ENCODE measurements around the gene PPIA.

The PPIA gene

DNA sequence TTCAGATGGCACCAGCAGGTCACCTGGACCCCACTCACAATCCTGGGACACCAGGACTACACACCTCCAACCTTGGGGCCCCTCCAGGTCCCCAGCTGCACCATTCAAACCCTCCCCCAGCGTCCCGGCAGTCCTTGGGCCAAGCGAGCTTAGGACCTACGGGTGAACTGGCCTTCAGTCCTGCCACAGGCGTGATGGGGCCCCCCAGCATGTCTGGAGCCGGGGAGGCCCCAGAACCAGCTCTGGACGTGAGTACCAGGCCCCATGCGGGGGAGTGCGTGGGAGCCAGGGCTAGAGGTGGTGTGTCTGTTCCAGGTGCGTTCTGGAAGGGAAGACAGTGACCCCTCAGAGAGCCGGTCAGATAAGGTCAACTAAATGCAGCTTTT, 30.1 kb upstream of the PPIA start:
- H3K9ac ChIP-seq (ENCODE audit: low read length) = no peak overlapping the region
- H3K36me3 ChIP-seq (ENCODE audit: insufficient read depth, low read length) = peaks cover 74% of the 10 kb centered on the region
- H3K27me3 ChIP-seq (ENCODE audit: insufficient read depth, low read length) = no peaks in the 10 kb centered on the region
- H3K4me1 ChIP-seq (ENCODE audit: insufficient read depth, low read length, severe bottlenecking) = peaks cover 34% of the 10 kb centered on the region
- H3K27ac ChIP-seq (ENCODE audit: low read depth, low read length, poor library complexity, severe bottlenecking) = no peak overlapping the region
- no peaks in the 10 kb centered on the region for H4K20me1 ChIP-seq (ENCODE audit: insufficient read depth, low read length)
- no peaks in the 10 kb centered on the region for H3K79me2 ChIP-seq (ENCODE audit: insufficient read depth, low read length)
- H3K4me3 ChIP-seq (ENCODE audit: low read depth, low read length, poor library complexity, severe bottlenecking) = no peak overlapping the region
- no peak for TF ChIP-seq EZH2 (IDR thresholded peaks at IDR 0.05; ENCODE audit: borderline replicate concordance, low read length)
- TF ChIP-seq, protein P1, sequence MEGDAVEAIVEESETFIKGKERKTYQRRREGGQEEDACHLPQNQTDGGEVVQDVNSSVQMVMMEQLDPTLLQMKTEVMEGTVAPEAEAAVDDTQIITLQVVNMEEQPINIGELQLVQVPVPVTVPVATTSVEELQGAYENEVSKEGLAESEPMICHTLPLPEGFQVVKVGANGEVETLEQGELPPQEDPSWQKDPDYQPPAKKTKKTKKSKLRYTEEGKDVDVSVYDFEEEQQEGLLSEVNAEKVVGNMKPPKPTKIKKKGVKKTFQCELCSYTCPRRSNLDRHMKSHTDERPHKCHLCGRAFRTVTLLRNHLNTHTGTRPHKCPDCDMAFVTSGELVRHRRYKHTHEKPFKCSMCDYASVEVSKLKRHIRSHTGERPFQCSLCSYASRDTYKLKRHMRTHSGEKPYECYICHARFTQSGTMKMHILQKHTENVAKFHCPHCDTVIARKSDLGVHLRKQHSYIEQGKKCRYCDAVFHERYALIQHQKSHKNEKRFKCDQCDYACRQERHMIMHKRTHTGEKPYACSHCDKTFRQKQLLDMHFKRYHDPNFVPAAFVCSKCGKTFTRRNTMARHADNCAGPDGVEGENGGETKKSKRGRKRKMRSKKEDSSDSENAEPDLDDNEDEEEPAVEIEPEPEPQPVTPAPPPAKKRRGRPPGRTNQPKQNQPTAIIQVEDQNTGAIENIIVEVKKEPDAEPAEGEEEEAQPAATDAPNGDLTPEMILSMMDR (IDR thresholded peaks at IDR 0.05; ENCODE audit: low read length) = no peak
- no peaks in the 10 kb centered on the region for H3K9me2 ChIP-seq (ENCODE audit: low read depth, low read length)
- no peak overlapping the region for H3K4me2 ChIP-seq (ENCODE audit: low read length)
- no peaks in the 10 kb centered on the region for H3F3A ChIP-seq (ENCODE audit: insufficient read depth, low read length)
- no peaks in the 10 kb centered on the region for H3K9me3 ChIP-seq (ENCODE audit: low read length)
- no peak overlapping the region for H2AFZ ChIP-seq (ENCODE audit: low read length)

DNA sequence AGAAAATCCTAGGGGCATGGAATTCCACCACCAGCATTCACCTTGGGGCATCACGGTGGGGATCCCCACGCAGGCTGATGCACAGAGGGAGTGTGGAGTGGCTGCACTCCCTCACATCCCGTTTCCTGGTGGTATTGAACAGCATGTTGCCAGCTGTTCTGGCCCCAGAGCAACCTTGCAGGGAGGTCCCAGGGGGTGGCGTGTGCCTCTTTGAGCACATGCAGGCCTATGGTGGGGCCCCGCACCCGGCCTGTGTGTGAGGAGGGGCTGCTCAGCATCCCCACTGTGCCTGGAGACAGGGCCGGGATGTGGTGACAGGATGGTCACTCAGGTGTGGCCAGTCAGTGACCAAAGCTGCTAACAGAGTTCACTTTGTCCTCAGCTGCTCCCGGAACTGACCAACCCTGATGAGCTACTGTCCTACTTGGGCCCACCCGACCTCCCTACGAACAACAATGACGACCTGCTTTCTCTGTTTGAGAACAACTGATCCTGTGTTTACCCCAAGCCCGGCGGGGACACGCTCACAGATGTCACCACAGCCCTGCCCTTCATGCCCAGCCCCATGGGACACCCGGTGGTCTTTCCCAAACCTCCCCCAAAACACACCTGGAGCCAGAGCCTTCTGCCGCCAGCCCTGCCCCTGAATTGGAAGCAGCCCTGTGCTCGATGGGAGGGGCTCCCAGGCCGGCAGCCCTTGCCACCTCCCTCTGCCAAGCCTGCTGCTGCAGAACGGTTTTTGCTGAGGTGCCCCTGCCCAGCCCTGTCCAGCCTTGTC, 29.2 kb upstream of the PPIA start:
- Histone ChIP-seq H3K79me2 (ENCODE audit: insufficient read depth, low read length) (no peaks in the 10 kb centered on the region), H3K36me3 (ENCODE audit: insufficient read depth, low read length) (peaks cover 66% of the 10 kb centered on the region), H3K27ac (ENCODE audit: low read depth, low read length, poor library complexity, severe bottlenecking) (peak overlapping the region; percentile 86), H3K9me2 (ENCODE audit: low read depth, low read length) (no peaks in the 10 kb centered on the region), H2AFZ (ENCODE audit: low read length) (no peak overlapping the region), H3K9me3 (ENCODE audit: low read length) (no peaks in the 10 kb centered on the region), H3K9ac (ENCODE audit: low read length) (no peak overlapping the region; the same call in 1 of the 2 replicates), H3K4me3 (ENCODE audit: low read depth, low read length, poor library complexity, severe bottlenecking) (no peak overlapping the region), H3F3A (ENCODE audit: insufficient read depth, low read length) (no peaks in the 10 kb centered on the region), H4K20me1 (ENCODE audit: insufficient read depth, low read length) (no peaks in the 10 kb centered on the region), H3K4me1 (ENCODE audit: insufficient read depth, low read length, severe bottlenecking) (peaks cover 37% of the 10 kb centered on the region), H3K4me2 (ENCODE audit: low read length) (no peak overlapping the region; the same call in 1 of the 2 replicates), H3K27me3 (ENCODE audit: insufficient read depth, low read length) (no peaks in the 10 kb centered on the region)
- TF ChIP-seq, protein P1 (IDR thresholded peaks at IDR 0.05; ENCODE audit: low read length) = no peak
- TF ChIP-seq EZH2 (IDR thresholded peaks at IDR 0.05; ENCODE audit: borderline replicate concordance, low read length) = no peak

DNA sequence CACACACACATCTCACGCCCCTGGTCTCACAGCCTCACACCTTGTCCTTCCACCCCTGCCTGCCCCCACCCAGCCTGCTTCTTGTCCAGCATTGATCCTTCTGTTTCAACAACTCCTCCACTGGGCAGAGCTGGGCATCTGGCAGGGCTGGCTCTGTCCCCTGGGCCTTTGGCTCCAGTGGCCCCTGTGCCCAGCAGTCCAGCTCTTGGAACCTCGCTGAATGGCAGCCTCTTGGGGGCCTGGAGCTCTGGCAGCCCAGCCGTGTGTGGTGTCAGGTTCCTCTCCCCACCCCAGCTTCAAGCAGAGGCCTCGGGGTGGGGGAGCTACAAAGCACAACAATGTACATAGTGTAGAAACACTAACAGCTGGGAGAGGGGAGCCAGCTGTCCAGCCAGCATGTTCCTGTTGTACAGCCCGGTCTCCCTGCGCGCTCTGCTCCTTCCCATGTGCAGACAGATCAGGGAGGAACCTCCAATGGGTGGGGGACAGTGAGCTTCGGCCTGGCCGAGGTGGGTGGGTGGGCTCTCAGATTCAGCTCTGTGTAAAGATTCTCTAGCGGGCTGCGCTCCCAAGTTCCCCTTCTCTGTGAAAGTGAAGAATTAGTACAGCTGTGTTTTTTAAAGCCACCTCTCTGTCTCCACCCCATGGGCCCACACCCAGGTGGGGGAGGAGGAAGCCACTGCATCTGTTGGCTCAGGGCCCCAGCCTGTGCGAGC, 28.4 kb upstream of the PPIA start:
- no peak overlapping the region for H3K4me3 ChIP-seq (ENCODE audit: low read depth, low read length, poor library complexity, severe bottlenecking)
- peaks cover 58% of the 10 kb centered on the region for H3K36me3 ChIP-seq (ENCODE audit: insufficient read depth, low read length)
- no peaks in the 10 kb centered on the region for H4K20me1 ChIP-seq (ENCODE audit: insufficient read depth, low read length)
- no peaks in the 10 kb centered on the region for H3K27me3 ChIP-seq (ENCODE audit: insufficient read depth, low read length)
- peak overlapping the region; percentile 11; the same call in 1 of the 2 replicates for H3K4me2 ChIP-seq (ENCODE audit: low read length)
- H3K9ac ChIP-seq (ENCODE audit: low read length) = no peak overlapping the region; the same call in 1 of the 2 replicates
- TF ChIP-seq EZH2 (IDR thresholded peaks at IDR 0.05; ENCODE audit: borderline replicate concordance, low read length) = no peak
- TF ChIP-seq, protein P1 (IDR thresholded peaks at IDR 0.05; ENCODE audit: low read length) = no peak
- H3F3A ChIP-seq (ENCODE audit: insufficient read depth, low read length) = no peaks in the 10 kb centered on the region
- H3K79me2 ChIP-seq (ENCODE audit: insufficient read depth, low read length) = no peaks in the 10 kb centered on the region
- H3K4me1 ChIP-seq (ENCODE audit: insufficient read depth, low read length, severe bottlenecking) = peaks cover 37% of the 10 kb centered on the region
- H3K9me3 ChIP-seq (ENCODE audit: low read length) = no peaks in the 10 kb centered on the region
- no peak overlapping the region for H2AFZ ChIP-seq (ENCODE audit: low read length)
- peak overlapping the region; percentile 86 for H3K27ac ChIP-seq (ENCODE audit: low read depth, low read length, poor library complexity, severe bottlenecking)
- H3K9me2 ChIP-seq (ENCODE audit: low read depth, low read length) = no peaks in the 10 kb centered on the region

Measured in OCI-LY1 (cell line).